ENCODE measurements around the gene GAS2.

GAS2 gene

GRCh38 chr11:22681281-22681812 lies 14.9 kb downstream of the GAS2 start:
- ChIA-PET CTCF (no interaction called here), POLR2A (no interaction called here)
- DNase-seq (ENCODE audit: extremely low spot score), result no peak
- TF ChIP-seq FOXK2 (IDR thresholded peaks at IDR 0.05), result no peak
- no peak for TF ChIP-seq ZNF384 (IDR thresholded peaks at IDR 0.05)
- TF ChIP-seq ELF4 (IDR thresholded peaks at IDR 0.05), result no peak
- no peak for TF ChIP-seq BHLHE40 (IDR thresholded peaks at IDR 0.05; ENCODE audit: borderline replicate concordance)

- ChIA-PET POLR2A (no interaction called here), CTCF (no interaction called here)
- no peak for DNase-seq (ENCODE audit: extremely low spot score)
- TF ChIP-seq FOXM1 (IDR thresholded peaks at IDR 0.05; ENCODE audit: borderline replicate concordance) (no peak), FOXK2 (IDR thresholded peaks at IDR 0.05) (no peak), SUZ12 (IDR thresholded peaks at IDR 0.05) (no peak), FOXA1 (IDR thresholded peaks at IDR 0.05) (no peak), ZNF384 (IDR thresholded peaks at IDR 0.05) (no peak)
These were observed 17.7 kb downstream of the GAS2 start for GRCh38 chr11:22684082-22684481.

GRCh38 chr11:22685111-22685510 lies 18.7 kb downstream of the GAS2 start:
- no peak for TF ChIP-seq ARNT (IDR thresholded peaks at IDR 0.05)
- ChIA-PET POLR2A (no interaction called here), CTCF (interaction anchor here (0.6 kb wide), 1 partner anchor 200 kb away, joined by 4 read pairs; no protein-coding TSS in a partner anchor)
- no peak for DNase-seq (ENCODE audit: extremely low spot score)

DNA sequence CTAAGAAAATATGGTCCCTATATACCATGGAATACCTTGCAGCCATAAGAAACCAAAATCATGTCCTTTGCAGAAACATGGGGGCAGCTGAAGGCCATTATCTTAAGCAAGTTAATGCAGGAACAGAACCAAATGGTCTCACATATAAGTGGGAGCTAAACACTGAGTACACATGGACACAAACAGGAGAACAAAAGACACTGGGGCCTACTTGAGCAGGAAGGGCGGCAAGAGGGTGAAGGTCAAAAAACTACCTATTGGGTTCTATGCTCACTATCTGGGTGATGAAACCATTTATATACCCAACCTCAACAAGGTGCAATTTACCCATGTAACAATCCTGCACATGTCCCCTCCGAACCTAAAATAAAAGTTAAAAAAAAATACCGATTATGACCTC lies 22.5 kb downstream of the GAS2 start:
- TF ChIP-seq L3MBTL2 (conservative IDR thresholded peaks at IDR 0.05) (no peak), ARNT (IDR thresholded peaks at IDR 0.05) (no peak), TARDBP (IDR thresholded peaks at IDR 0.05) (no peak), SUZ12 (IDR thresholded peaks at IDR 0.05) (no peak), CTBP1 (IDR thresholded peaks at IDR 0.05; ENCODE audit: borderline replicate concordance) (no peak), HDGF (IDR thresholded peaks at IDR 0.05; ENCODE audit: borderline replicate concordance) (no peak), PKNOX1 (IDR thresholded peaks at IDR 0.05) (no peak), ZNF384 (IDR thresholded peaks at IDR 0.05) (no peak), SP1 (IDR thresholded peaks at IDR 0.05) (no peak), ELF4 (IDR thresholded peaks at IDR 0.05) (no peak), NFRKB (IDR thresholded peaks at IDR 0.05) (no peak), FOXA1 (IDR thresholded peaks at IDR 0.05) (no peak), BHLHE40 (IDR thresholded peaks at IDR 0.05; ENCODE audit: borderline replicate concordance) (no peak), LEF1 (IDR thresholded peaks at IDR 0.05; ENCODE audit: borderline replicate concordance) (no peak), FOXK2 (IDR thresholded peaks at IDR 0.05) (no peak), FOXM1 (IDR thresholded peaks at IDR 0.05; ENCODE audit: borderline replicate concordance) (no peak)
- POLR2A ChIA-PET, result no interaction called here
- CTCF ChIA-PET, result no interaction called here
- no peak for DNase-seq (ENCODE audit: extremely low spot score)

DNA sequence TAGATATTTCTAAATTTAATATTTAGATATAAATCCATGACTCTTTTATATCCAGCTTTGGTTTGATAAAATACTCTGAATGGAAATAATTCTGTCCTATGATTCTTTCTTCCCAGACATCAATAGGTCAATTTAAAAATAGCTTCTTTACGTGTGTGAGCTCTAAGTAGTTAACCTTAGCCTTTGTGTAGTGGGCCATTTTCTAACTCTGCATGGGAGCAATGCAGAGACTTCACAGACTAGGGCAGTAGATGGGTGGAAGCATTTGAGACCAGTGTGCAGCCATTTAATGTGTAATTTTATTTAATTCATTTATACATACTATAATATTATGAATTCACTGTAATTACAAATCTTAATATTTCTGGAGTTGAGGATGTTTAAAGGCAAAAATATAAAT lies 23.8 kb downstream of the GAS2 start:
- CTCF ChIA-PET, result no interaction called here

DNA sequence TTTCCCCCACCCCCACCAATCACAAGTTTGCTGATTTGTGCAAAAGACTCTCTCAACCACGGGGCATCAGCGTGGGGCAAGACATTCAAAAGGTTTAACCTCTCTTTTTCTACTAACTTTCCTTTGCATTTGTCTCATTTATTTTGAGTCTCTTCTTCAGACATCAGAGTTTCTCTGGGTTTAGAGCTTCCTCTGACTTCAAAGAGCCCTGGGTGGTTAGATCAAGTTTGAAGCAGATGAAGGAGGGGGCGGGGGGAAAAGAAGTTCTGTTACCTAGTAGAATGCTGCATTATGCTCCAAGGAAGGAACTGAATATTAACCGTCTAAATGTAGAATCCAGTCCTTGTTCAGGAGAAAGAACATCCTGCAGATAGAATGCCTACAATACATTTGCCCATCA lies 24.5 kb downstream of the GAS2 start:
- ChIA-PET CTCF (no interaction called here), POLR2A (no interaction called here)
- no peak for DNase-seq (ENCODE audit: extremely low spot score)
- TF ChIP-seq PKNOX1 (IDR thresholded peaks at IDR 0.05) (no peak), NFRKB (IDR thresholded peaks at IDR 0.05) (no peak), BHLHE40 (IDR thresholded peaks at IDR 0.05; ENCODE audit: borderline replicate concordance) (no peak), FOXK2 (IDR thresholded peaks at IDR 0.05) (no peak), FOXM1 (IDR thresholded peaks at IDR 0.05; ENCODE audit: borderline replicate concordance) (no peak), SUZ12 (IDR thresholded peaks at IDR 0.05) (no peak), L3MBTL2 (conservative IDR thresholded peaks at IDR 0.05) (no peak), CTBP1 (IDR thresholded peaks at IDR 0.05; ENCODE audit: borderline replicate concordance) (no peak), HDGF (IDR thresholded peaks at IDR 0.05; ENCODE audit: borderline replicate concordance) (no peak), ZNF384 (IDR thresholded peaks at IDR 0.05) (no peak), FOXA1 (IDR thresholded peaks at IDR 0.05) (no peak), SP1 (IDR thresholded peaks at IDR 0.05) (no peak)

More for the DNA sequence above, 23.8 kb downstream of the GAS2 start:
- POLR2A ChIA-PET, result no interaction called here
- TF ChIP-seq ELF4 (IDR thresholded peaks at IDR 0.05) (no peak), TARDBP (IDR thresholded peaks at IDR 0.05) (no peak), ARNT (IDR thresholded peaks at IDR 0.05) (no peak)
- no peak for DNase-seq (ENCODE audit: extremely low spot score)

- CTCF ChIA-PET, result no interaction called here
- POLR2A ChIA-PET, result no interaction called here
- no peak for DNase-seq (ENCODE audit: extremely low spot score)
- no peak for TF ChIP-seq SP1 (IDR thresholded peaks at IDR 0.05)
- no peak for TF ChIP-seq NFRKB (IDR thresholded peaks at IDR 0.05)
- no peak for TF ChIP-seq L3MBTL2 (conservative IDR thresholded peaks at IDR 0.05)
- TF ChIP-seq LEF1 (IDR thresholded peaks at IDR 0.05; ENCODE audit: borderline replicate concordance), result no peak
- TF ChIP-seq CTBP1 (IDR thresholded peaks at IDR 0.05; ENCODE audit: borderline replicate concordance), result no peak
- no peak for TF ChIP-seq BHLHE40 (IDR thresholded peaks at IDR 0.05; ENCODE audit: borderline replicate concordance)
- TF ChIP-seq SUZ12 (IDR thresholded peaks at IDR 0.05), result no peak
These were observed 33.0 kb downstream of the GAS2 start for GRCh38 chr11:22699388-22699787.

DNA sequence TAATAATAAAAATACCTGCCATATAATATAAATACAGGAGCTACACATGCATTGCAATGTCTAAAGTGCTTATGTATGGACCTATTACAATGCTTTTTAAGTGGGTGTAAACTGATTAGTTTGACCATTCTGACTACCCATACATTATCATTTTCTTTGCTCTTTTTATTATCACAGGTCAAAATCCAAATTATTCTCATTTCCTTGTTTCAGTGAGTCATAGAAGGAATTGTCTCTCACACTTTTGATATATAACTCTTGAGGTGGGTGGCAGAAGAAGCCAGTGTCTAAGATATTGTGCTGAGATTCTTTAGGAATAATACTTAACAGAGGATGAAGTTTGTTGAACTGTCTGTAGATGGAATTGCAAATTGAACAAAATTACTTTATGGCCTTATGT lies 35.6 kb downstream of the GAS2 start:
- CTCF ChIA-PET, result no interaction called here
- TF ChIP-seq SUZ12 (IDR thresholded peaks at IDR 0.05) (no peak), SP1 (IDR thresholded peaks at IDR 0.05) (no peak), TARDBP (IDR thresholded peaks at IDR 0.05) (no peak), HDGF (IDR thresholded peaks at IDR 0.05; ENCODE audit: borderline replicate concordance) (no peak)
- DNase-seq (ENCODE audit: extremely low spot score), result no peak
- POLR2A ChIA-PET, result no interaction called here

Data from HEK293T (cell line).